HEK293T (cell line): Measurements from ENCODE around the gene RBFOX2.

Source experiments
- ARNT ChIP-seq: fragments of 450-650 bp; IDR thresholded peaks from 2 replicates; pipeline ENCODE4 v1.6.1; 2017; ENCODE audit warnings: mild to moderate bottlenecking
- ELF4 ChIP-seq: fragments of 450-650 bp; IDR thresholded peaks from 2 replicates; pipeline ENCODE4 v1.6.1; 2017; ENCODE audit warnings: antibody characterized with exemption
- HDGF ChIP-seq: fragments of 450-650 bp; IDR thresholded peaks from 2 replicates; pipeline ENCODE4 v1.6.1; 2017; ENCODE audit warnings: antibody characterized with exemption, borderline replicate concordance
- L3MBTL2 ChIP-seq: fragments of 450-650 bp; conservative IDR thresholded peaks from 2 replicates; pipeline ENCODE4 v1.6.1; 2016; ENCODE audit warnings: mild to moderate bottlenecking
- SP1 ChIP-seq: fragments of 450-650 bp; IDR thresholded peaks from 2 replicates; pipeline ENCODE4 v1.6.1; 2017
- SUZ12 ChIP-seq: fragments of 450-650 bp; IDR thresholded peaks from 2 replicates; pipeline ENCODE4 v1.6.1; 2016; ENCODE audit warnings: mild to moderate bottlenecking
- ZNF384 ChIP-seq: fragments of 450-650 bp; IDR thresholded peaks from 2 replicates; pipeline ENCODE4 v1.6.1; 2016

DNA sequence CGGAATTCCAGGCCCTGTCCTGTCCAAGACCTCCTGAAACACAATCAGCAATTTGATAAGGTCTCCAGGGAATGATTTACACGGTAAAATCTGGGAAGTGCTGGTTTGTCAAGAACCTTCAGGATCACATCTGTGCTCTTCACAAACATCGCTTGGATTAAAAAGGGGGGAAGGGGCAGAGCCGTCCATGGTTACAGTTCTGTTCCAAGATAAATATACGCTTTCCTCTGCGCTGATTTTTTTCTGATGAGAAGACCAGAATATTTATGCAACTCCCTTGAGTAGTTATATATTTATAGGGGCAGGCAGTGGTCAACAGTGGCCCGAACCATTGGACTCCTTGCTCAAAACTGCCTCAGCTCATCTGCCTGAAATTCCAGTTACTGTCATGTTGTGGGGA, 320.2 kb downstream of the RBFOX2 start:
- TF ChIP-seq ELF4: no peak
- no peak for TF ChIP-seq L3MBTL2
- TF ChIP-seq SP1: no peak
- TF ChIP-seq ZNF384: no peak
- TF ChIP-seq SUZ12: no peak
- no peak for TF ChIP-seq HDGF
- no peak for TF ChIP-seq ARNT
